K562 (cell line): ENCODE data around the gene ZNHIT2.

Source experiments
- CREB1 ChIP-seq, 2 experiments: sonication (generic) in 1 of 2; formaldehyde crosslinking in 1 of 2; IDR thresholded peaks; 2 replicates each; pipeline versions ENCODE4 v1.6.1 to v1.8.0; 2012 to 2022; ENCODE audit warnings: inconsistent platforms in 1 of 2, mild to moderate bottlenecking in 1 of 2, missing genetic modification reagents in 1 of 2, moderate library complexity in 1 of 2
- EZH2 ChIP-seq: IDR thresholded peaks from 2 replicates; pipeline ENCODE4 v1.6.1; 2012; ENCODE audit warnings: low read depth, mild to moderate bottlenecking, inconsistent platforms, low read length, borderline replicate concordance
- FOS ChIP-seq: IDR thresholded peaks from 3 replicates; pipeline ENCODE4 v1.6.1; 2011; ENCODE audit not compliant: insufficient read length; ENCODE audit errors: extremely low read depth
- SMAD4 ChIP-seq: fragments of 250-450 bp; sonication (Bioruptor Pico); conservative IDR thresholded peaks from 2 replicates; pipeline ENCODE4 v1.8.0; 2021; ENCODE audit warnings: inconsistent platforms, mild to moderate bottlenecking, moderate library complexity
- SNRNP70 ChIP-seq: fragments of 200-400 bp; formaldehyde crosslinking; optimal IDR thresholded peaks from 2 replicates; pipeline ENCODE3; 2017; ENCODE audit warnings: low read depth, low read length
- SREBF2 ChIP-seq: sonication (generic); formaldehyde crosslinking; IDR thresholded peaks from 2 replicates; pipeline ENCODE4 v1.4.0; 2020; ENCODE audit warnings: mild to moderate bottlenecking, missing genetic modification reagents
- ZNF354B ChIP-seq: fragments of 250-450 bp; sonication (Bioruptor Pico); IDR thresholded peaks from 2 replicates; pipeline ENCODE4 v1.4.0; 2020
- TF ChIP-seq, protein P1 (sequence below): sonication (generic); formaldehyde crosslinking; IDR thresholded peaks from 2 replicates; pipeline ENCODE4 v1.8.1; 2022; ENCODE audit warnings: missing genetic modification reagents

DNA sequence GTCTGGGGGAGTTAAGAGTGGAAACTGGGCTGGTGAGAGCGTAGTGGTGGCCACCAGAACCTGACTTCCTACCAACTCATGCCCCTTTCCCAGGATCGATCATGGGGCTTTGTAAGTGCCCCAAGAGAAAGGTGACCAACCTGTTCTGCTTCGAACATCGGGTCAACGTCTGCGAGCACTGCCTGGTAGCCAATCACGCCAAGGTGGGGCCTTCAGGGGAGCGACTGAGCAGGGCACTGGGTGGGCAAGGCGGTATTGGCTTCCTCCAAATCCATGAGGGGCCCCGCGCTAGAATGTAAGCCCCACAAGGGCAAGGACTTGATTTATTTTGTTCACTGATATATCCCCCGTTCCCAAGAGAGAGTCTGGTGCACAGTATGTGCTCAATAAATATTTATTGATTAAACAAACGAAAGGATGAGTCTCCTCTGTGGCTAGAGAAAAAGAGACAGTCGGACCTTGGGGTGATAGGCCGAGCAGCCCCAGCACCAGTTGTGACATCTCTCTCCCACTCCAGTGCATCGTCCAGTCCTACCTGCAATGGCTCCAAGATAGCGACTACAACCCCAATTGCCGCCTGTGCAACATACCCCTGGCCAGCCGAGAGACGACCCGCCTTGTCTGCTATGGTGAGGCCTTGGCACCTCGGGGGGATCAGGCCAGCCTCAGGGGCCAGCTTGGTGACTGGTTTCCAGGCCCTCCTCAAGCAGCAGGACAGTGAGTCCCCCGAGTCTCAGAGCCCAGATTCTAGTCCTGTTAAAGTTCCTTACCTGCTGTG is 32.7 kb downstream of the ZNHIT2 start:
- TF ChIP-seq SMAD4 (CRISPR knock-in tag) (no peak), CREB1 (IDR thresholded peaks at IDR 0.05) (no peak), CREB1 (CRISPR knock-in tag; IDR thresholded peaks at IDR 0.05) (no peak), SREBF2 (no peak), FOS (no peak), ZNF354B (CRISPR knock-in tag) (no peak), SNRNP70 (no peak), EZH2 (no peak)
- TF ChIP-seq, protein P1, sequence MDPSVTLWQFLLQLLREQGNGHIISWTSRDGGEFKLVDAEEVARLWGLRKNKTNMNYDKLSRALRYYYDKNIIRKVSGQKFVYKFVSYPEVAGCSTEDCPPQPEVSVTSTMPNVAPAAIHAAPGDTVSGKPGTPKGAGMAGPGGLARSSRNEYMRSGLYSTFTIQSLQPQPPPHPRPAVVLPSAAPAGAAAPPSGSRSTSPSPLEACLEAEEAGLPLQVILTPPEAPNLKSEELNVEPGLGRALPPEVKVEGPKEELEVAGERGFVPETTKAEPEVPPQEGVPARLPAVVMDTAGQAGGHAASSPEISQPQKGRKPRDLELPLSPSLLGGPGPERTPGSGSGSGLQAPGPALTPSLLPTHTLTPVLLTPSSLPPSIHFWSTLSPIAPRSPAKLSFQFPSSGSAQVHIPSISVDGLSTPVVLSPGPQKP (CRISPR knock-in tag): no peak
